Kidney (tissue), 14 donors: ENCODE results near the gene MYO1C. TPM values are rescaled to one million over a fixed set of nuclear protein-coding genes. Genes with fewer than 3 reads are reported as not detected.

ENCODE experiments used
- DNase-seq, 5 donors: peaks; one replicate each; pipeline ENCODE4 v3.0.0-alpha.2; 2013 to 2020
- FAIRE-seq: peaks from 2 replicates; lab custom pipeline; 2012; peaks lifted over from hg19 to GRCh38; lab: Jason Lieb, UNC
- H3K27ac ChIP-seq, 2 donors: one replicate each; pipeline ENCODE4 v1.7.0; 2013; ENCODE audit warnings: low read depth in 2 of 2, low read length in 2 of 2, inconsistent platforms in 1 of 2
- H3K27me3 ChIP-seq: one replicate; pipeline ENCODE4 v1.7.1; 2013; ENCODE audit warnings: low read length, inconsistent platforms; ENCODE audit not compliant: control insufficient read depth, insufficient read depth
- H3K36me3 ChIP-seq, 3 donors: one replicate each; pipeline versions ENCODE4 v1.7.0 to v1.7.1; 2013; ENCODE audit warnings: low read length in 3 of 3, control low read depth in 1 of 3, inconsistent platforms in 1 of 3; ENCODE audit not compliant: insufficient read depth in 3 of 3, control insufficient read depth in 2 of 3
- H3K4me1 ChIP-seq, 3 donors: one replicate each; pipeline versions ENCODE4 v1.7.0 to v1.7.1; 2013; ENCODE audit warnings: low read length in 3 of 3, inconsistent platforms in 1 of 3, low read depth in 1 of 3; ENCODE audit not compliant: control insufficient read depth in 2 of 3, insufficient read depth in 2 of 3
- H3K4me3 ChIP-seq, 3 donors: one replicate each; pipeline versions ENCODE4 v1.7.0 to v1.8.1; 2013; ENCODE audit warnings: low read length in 3 of 3, control low read depth in 1 of 3, inconsistent platforms in 1 of 3
- H3K9ac ChIP-seq, 3 donors: one replicate each; pipeline versions ENCODE4 v1.7.0 to v1.7.1; 2013; ENCODE audit warnings: low read length in 3 of 3, control low read depth in 1 of 3, inconsistent platforms in 1 of 3
- H3K9me3 ChIP-seq, 3 donors: one replicate each; pipeline versions ENCODE4 v1.7.0 to v1.7.1; 2013; ENCODE audit warnings: low read length in 3 of 3, control low read depth in 1 of 3, inconsistent platforms in 1 of 3; ENCODE audit not compliant: control insufficient read depth in 2 of 3, insufficient read depth in 1 of 3
- intact Hi-C: fragments of 100-400 bp; cut with DNase I; formaldehyde crosslinking; loops from one replicate; pipeline ENCODE4 v1.11.1; 2022
- polyA plus RNA-seq: library from polyadenylated mRNA; stranded (reverse); fragments of 350-450 nt; fragmentation: Illumina TruSeq; extraction: RNeasy Lipid Tissue Mini Kit (QIAGEN cat#74804); gene quantifications from one replicate; pipeline ENCODE4 v1.2.3, GENCODE V29; 2014; ENCODE audit warnings: low read depth, low replicate concordance; ENCODE audit not compliant: insufficient read depth
- total RNA-seq: library from RNA; stranded (reverse); fragmentation: NEBNext Ultra II Directional; extraction: Animal tissue kit (Norgen Biotek cat#: 25700); gene quantifications from one replicate; pipeline ENCODE4 v1.2.1, GENCODE V29; 2021
- TF ChIP-seq, protein P1 (sequence below): IDR thresholded peaks from 3 replicates; pipeline ENCODE4 v1.5.1; 2012; ENCODE audit warnings: mild to moderate bottlenecking, moderate library complexity, borderline replicate concordance; ENCODE audit not compliant: insufficient read depth; ENCODE audit errors: extremely low read depth
- donor health status: control.
- donor health status: control.
- donor health status: control.
- donor health status: control.
- donor health status: control.
- donor health status: DM: yes; HTN: yes; CAD: no.
- donor health status: Normal renal cell carcinoma (clear cell type).

Gene MYO1C
- total and polyA plus RNA-seq, 2 donors from 2014 or later = 62.7 to 225 TPM

DNA sequence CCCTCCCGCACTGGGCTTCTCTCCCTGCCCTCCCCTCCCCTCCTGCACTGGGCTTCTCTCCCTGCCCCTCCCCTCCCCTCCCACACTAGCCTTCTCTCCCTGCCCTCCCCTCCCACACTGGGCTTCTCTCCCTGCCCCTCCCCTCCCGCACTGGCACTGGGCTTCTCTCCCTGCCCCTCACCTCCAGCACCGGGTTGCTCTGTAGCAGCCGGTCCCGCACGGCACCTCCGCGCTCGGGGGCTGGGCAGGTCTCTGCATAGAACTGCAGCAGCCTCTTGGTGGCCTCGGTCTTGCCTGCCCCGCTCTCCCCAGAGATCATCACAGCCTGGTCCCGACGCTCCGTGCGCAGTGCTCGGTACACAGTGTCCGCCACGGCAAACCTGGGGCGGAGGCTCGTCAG lies 9.8 kb downstream of the MYO1C start:
- Histone ChIP-seq H3K27ac (no peak overlapping the region), H3K9ac (no peak overlapping the region), H3K36me3 (peaks cover 3 to 30% (median 12%) of the 10 kb centered on the region in 3 donors), H3K9me3 (no peaks in the 10 kb centered on the region), H3K4me3 (no peak overlapping the region), H3K4me1 (peaks cover 0 to 10% (median 0%) of the 10 kb centered on the region in 3 donors), H3K27me3 (no peaks in the 10 kb centered on the region)
- TF ChIP-seq, protein P1, sequence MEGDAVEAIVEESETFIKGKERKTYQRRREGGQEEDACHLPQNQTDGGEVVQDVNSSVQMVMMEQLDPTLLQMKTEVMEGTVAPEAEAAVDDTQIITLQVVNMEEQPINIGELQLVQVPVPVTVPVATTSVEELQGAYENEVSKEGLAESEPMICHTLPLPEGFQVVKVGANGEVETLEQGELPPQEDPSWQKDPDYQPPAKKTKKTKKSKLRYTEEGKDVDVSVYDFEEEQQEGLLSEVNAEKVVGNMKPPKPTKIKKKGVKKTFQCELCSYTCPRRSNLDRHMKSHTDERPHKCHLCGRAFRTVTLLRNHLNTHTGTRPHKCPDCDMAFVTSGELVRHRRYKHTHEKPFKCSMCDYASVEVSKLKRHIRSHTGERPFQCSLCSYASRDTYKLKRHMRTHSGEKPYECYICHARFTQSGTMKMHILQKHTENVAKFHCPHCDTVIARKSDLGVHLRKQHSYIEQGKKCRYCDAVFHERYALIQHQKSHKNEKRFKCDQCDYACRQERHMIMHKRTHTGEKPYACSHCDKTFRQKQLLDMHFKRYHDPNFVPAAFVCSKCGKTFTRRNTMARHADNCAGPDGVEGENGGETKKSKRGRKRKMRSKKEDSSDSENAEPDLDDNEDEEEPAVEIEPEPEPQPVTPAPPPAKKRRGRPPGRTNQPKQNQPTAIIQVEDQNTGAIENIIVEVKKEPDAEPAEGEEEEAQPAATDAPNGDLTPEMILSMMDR = no peak
- intact Hi-C loops = no loop called here
- DNase-seq (peak in 1 of 5 donors; percentile 63), FAIRE-seq (no peak)

DNA sequence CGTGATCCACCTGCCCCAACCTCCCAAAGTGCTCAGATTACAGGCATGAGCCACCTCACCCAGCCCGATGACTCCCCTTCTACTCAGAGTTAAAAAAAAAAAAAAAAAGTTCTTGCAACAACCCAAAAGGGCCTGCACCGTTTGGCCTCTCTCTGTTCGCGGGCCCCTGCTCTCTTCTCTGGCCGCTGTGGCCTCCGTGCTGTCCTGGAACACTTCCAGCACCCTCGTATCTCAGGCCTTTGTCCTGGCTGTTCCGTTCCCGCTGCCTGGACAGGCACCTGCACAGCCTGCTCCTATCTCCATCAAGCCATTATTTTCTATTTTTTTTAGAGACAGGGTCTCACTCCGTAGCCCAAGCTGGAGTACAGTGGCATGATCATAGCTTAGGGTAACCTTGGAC lies 10.8 kb downstream of the MYO1C start:
- no peaks in the 10 kb centered on the region for H3K9me3 ChIP-seq
- FAIRE-seq (no peak), DNase-seq (no peak)
- TF ChIP-seq, protein P1 = no peak
- H3K9ac ChIP-seq = no peak overlapping the region
- peaks cover 3 to 35% (median 12%) of the 10 kb centered on the region in 3 donors for H3K36me3 ChIP-seq
- no peak overlapping the region for H3K27ac ChIP-seq
- H3K4me3 ChIP-seq = no peak overlapping the region
- H3K27me3 ChIP-seq = no peaks in the 10 kb centered on the region
- H3K4me1 ChIP-seq = peaks cover 0 to 8% (median 0%) of the 10 kb centered on the region in 3 donors
- intact Hi-C loops = no loop called here

DNA sequence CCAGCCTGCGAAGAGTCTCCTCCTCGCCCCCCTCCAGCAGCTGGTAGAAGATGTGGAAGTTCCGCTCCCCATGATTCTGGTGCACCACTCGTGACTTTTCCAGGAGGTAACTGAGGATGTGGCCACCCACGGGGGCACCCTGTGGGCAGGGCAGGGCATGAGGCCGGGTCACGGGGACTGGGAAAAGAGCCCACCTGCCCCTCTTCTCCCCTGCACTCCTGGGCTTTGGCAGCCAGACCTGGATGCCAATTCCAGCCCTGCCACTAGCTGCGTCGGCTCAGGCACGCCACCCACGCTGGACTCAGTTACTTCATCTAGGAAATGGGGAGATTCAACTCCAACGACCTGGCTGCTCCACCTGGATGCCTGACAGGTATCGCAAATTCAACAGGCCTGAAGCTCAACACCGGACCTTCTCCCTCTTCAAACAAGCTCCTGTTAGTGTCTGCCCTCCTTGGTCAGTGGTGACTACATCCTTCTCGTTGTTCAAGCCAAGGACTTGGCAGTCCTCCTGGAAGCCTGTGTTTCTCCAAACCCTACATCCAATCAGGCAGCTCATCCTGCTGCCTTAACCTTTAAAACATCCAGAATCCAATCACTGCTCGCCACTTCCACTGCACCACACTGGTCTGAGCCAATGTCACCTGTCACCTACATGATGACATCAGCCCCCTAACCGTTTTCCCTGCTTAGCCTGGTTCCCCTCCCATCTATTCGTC lies 11.6 kb downstream of the MYO1C start:
- FAIRE-seq (no peak), DNase-seq (no peak)
- intact Hi-C loops = no loop called here
- Histone ChIP-seq H3K4me1 (peaks cover 0 to 8% (median 0%) of the 10 kb centered on the region in 3 donors), H3K27ac (no peak overlapping the region), H3K9ac (no peak overlapping the region), H3K36me3 (peaks cover 3 to 35% (median 12%) of the 10 kb centered on the region in 3 donors), H3K4me3 (no peak overlapping the region), H3K9me3 (no peaks in the 10 kb centered on the region), H3K27me3 (no peaks in the 10 kb centered on the region)
- TF ChIP-seq, protein P1 = no peak
